ENCODE data around the gene ITGAE.

Gene ITGAE

DNA sequence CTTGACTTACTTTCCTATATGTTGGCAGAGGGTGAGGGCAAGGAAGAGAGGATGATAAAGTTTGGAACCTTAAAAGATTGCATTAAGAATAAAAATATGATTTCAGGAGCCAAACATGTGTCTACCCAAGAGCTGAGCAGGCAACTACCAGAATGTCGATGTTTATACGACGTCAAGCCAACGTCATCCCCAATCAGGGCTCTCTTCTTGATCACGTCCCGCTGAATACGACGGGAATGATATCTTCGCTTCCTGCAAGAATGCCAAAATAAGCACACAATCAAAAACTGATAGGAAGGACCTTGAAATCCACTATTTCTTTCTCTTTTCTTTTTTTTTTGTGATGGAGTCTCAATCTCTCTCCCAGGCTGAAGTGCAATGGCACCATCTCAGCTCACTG is 20.1 kb upstream of the ITGAE start:
- no peaks in the 10 kb centered on the region for H3F3A ChIP-seq (ENCODE audit: low read depth)
- H3K79me2 ChIP-seq (ENCODE audit: insufficient read depth, low read length) = no peaks in the 10 kb centered on the region; the same call in 1 of the 2 replicates
- H3K4me2 ChIP-seq (ENCODE audit: low read depth, low read length, poor library complexity, severe bottlenecking) = no peak overlapping the region
- peaks cover 94% of the 10 kb centered on the region; the same call in 1 of the 2 replicates for H3K36me3 ChIP-seq (ENCODE audit: insufficient read depth, low read length)
- H2AFZ ChIP-seq (ENCODE audit: low read length) = no peak overlapping the region
- no peak overlapping the region for H3K4me3 ChIP-seq (ENCODE audit: low read length, poor library complexity, severe bottlenecking)
- TF ChIP-seq CTCF (conservative IDR thresholded peaks at IDR 0.05; ENCODE audit: low read length) (no peak), EZH2phosphoT487 (IDR thresholded peaks at IDR 0.05; ENCODE audit: borderline replicate concordance) (no peak)
- H3K9me3 ChIP-seq (ENCODE audit: insufficient read depth, low read depth, low read length) = no peaks in the 10 kb centered on the region
- H4K20me1 ChIP-seq (ENCODE audit: insufficient read depth, low read length, poor library complexity, severe bottlenecking) = no peaks in the 10 kb centered on the region
- no peak overlapping the region for H3K9ac ChIP-seq (ENCODE audit: low read depth, low read length, poor library complexity, severe bottlenecking)
- H3K4me1 ChIP-seq (ENCODE audit: insufficient read depth, low read length, poor library complexity, severe bottlenecking) = no peaks in the 10 kb centered on the region
- no peaks in the 10 kb centered on the region for H3K9me2 ChIP-seq (replicated peaks; ENCODE audit: low read depth, low read length)
- H3K27me3 ChIP-seq (ENCODE audit: insufficient read depth, low read length, poor library complexity, severe bottlenecking) = no peaks in the 10 kb centered on the region

GRCh38 chr17:3818786-3819185 is 17.8 kb upstream of the ITGAE start:
- H3F3A ChIP-seq (ENCODE audit: low read depth) = no peaks in the 10 kb centered on the region
- no peak for TF ChIP-seq CTCF (conservative IDR thresholded peaks at IDR 0.05; ENCODE audit: low read length)
- no peak for TF ChIP-seq EZH2phosphoT487 (IDR thresholded peaks at IDR 0.05; ENCODE audit: borderline replicate concordance)
- H3K4me2 ChIP-seq (ENCODE audit: low read depth, low read length, poor library complexity, severe bottlenecking) = no peak overlapping the region
- no peaks in the 10 kb centered on the region for H3K4me1 ChIP-seq (ENCODE audit: insufficient read depth, low read length, poor library complexity, severe bottlenecking)
- H3K4me3 ChIP-seq (ENCODE audit: low read length, poor library complexity, severe bottlenecking) = no peak overlapping the region
- no peaks in the 10 kb centered on the region for H3K9me3 ChIP-seq (ENCODE audit: insufficient read depth, low read depth, low read length)
- no peaks in the 10 kb centered on the region for H3K9me2 ChIP-seq (replicated peaks; ENCODE audit: low read depth, low read length)
- H4K20me1 ChIP-seq (ENCODE audit: insufficient read depth, low read length, poor library complexity, severe bottlenecking) = no peaks in the 10 kb centered on the region
- no peak overlapping the region for H2AFZ ChIP-seq (ENCODE audit: low read length)
- H3K9ac ChIP-seq (ENCODE audit: low read depth, low read length, poor library complexity, severe bottlenecking) = no peak overlapping the region
- no peaks in the 10 kb centered on the region for H3K79me2 ChIP-seq (ENCODE audit: insufficient read depth, low read length)
- H3K27me3 ChIP-seq (ENCODE audit: insufficient read depth, low read length, poor library complexity, severe bottlenecking) = no peaks in the 10 kb centered on the region
- H3K36me3 ChIP-seq (ENCODE audit: insufficient read depth, low read length) = peaks cover 95% of the 10 kb centered on the region; the same call in 1 of the 2 replicates

GRCh38 chr17:3817851-3818605 is 17.0 kb upstream of the ITGAE start:
- no peak overlapping the region for H3K4me3 ChIP-seq (ENCODE audit: low read length, poor library complexity, severe bottlenecking)
- H3K79me2 ChIP-seq (ENCODE audit: insufficient read depth, low read length) = no peaks in the 10 kb centered on the region
- no peak overlapping the region for H2AFZ ChIP-seq (ENCODE audit: low read length)
- H3K27me3 ChIP-seq (ENCODE audit: insufficient read depth, low read length, poor library complexity, severe bottlenecking) = no peaks in the 10 kb centered on the region
- no peaks in the 10 kb centered on the region for H3F3A ChIP-seq (ENCODE audit: low read depth)
- no peaks in the 10 kb centered on the region for H3K9me3 ChIP-seq (ENCODE audit: insufficient read depth, low read depth, low read length)
- no peak overlapping the region for H3K9ac ChIP-seq (ENCODE audit: low read depth, low read length, poor library complexity, severe bottlenecking)
- TF ChIP-seq CTCF (conservative IDR thresholded peaks at IDR 0.05; ENCODE audit: low read length) (no peak), EZH2phosphoT487 (IDR thresholded peaks at IDR 0.05; ENCODE audit: borderline replicate concordance) (no peak)
- H3K4me1 ChIP-seq (ENCODE audit: insufficient read depth, low read length, poor library complexity, severe bottlenecking) = no peaks in the 10 kb centered on the region
- H3K36me3 ChIP-seq (ENCODE audit: insufficient read depth, low read length) = peaks cover 96% of the 10 kb centered on the region; the same call in 1 of the 2 replicates
- H3K9me2 ChIP-seq (replicated peaks; ENCODE audit: low read depth, low read length) = no peaks in the 10 kb centered on the region
- no peaks in the 10 kb centered on the region for H4K20me1 ChIP-seq (ENCODE audit: insufficient read depth, low read length, poor library complexity, severe bottlenecking)
- no peak overlapping the region for H3K4me2 ChIP-seq (ENCODE audit: low read depth, low read length, poor library complexity, severe bottlenecking)

Measured in Loucy (cell line).